ENCODE results near the gene PEAK3.
A peak's percentile ranks its signal among the peaks of the same experiment; 100 is the strongest.

PEAK3 gene

DNA sequence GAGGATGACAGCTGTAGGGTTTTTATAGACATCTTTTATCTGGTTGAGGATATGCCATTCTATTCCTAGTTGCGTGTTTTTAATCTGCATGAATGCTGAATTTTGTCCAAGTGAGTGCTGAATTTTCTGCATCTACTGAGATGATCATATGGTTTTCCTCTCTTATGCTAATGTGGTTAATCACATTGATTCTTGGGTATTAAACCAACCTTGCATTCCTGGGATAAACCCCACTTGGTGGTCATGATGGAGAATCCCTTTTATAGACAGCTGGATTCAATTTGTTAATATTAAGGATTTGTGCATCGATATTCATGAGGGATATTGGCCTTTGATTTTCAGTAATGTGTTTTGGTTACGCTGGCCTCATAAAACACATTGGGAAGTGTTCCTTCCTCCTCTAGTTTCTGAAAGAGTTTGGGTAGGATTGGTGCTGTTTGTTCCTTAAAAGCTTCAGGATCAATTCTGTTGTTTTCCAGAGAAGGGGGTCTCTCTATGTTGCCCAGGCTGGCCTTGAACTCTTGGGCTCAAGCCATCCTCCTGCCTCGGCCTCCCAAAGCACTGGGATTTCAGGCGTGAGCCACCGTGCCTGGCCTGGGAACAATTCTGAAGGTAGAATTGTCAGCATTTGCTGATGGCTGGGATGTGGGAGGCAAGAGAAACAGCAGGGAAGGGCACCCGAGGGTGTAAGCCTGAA, 33.3 kb upstream of the PEAK3 start:
- no peak for DNase-seq

DNA sequence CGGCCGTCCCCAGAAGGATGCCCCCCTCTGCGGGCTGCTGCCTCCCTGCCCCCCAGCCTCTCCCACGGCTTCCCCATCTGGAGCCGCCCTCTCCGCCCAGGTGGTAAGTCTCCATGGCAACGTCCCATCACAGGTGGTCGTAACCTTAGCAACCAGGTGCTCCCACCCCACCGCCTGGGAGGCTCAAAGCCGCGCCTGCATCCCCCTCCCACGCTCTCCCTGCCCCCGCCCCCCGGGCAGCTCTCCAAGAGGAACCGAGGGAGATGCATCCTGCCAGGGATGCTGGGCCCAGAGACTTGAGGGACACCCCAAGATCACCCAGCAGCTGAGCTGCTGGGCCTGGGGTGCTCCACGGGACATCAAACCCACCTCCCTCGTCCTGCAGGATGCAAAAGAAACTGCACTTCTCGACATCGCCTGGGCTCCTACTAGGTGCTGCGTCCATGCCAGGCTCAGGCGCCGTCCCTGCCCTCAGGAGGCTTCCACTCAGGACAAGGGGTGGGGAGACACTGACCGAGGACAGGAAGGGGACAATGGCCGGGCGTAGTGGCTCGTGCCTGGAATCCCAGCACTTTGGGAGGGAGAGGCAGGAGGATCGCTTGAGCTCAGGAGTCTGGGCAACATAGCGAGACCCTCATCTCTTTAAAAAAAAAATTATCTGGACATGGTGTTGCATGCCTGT, 31.0 kb upstream of the PEAK3 start:
- no peak for DNase-seq

DNA sequence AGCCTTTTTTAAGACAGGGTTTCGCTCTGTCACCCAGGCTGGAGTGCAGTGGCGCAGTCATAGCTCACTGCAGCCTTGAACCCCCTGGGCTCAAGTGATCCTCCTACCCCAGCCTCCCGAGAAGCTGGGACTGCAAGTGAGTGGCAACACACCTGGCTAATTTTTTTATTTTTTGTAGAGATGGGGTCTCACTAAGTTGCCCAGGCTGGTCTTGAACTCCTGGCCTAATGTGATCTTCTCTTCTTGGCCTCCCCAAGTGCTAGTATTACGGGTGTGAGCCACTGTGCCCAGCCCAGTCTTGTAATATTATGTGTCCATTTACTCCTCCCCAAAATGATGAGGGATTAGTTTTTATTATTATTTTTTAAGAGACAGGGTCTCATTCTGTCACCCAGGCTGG, 29.1 kb upstream of the PEAK3 start:
- no peak for DNase-seq

DNA sequence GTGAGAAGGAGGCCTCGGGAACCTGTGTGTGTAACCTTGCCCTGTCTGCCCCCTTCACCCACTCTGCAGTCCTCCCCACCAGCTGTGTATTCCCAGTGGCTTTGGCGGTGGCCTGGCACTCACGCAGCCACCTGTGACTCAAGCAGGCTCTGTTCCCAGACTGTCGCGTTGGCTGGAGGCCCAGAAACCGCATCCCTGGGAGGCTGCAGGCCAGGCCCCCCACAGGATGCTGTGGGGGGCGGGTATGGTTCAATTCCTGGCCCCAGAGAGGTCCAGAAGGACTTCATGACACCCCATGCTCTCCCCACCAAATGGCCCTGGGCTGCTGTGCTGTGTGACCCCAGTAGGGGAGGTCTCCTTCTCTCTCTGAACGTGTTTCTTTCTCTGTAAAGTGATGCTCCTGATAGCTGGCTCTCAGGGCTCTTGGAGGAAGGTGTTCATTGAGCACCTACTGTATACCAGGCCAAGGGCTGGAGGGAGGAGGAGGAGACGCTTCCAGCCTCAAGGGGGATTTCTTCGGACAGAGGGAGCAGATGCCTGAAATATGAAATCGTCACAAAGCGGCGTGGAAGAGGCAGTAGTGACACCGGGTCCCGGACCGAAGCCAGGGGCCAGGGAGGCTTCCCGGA, 27.9 kb upstream of the PEAK3 start:
- peak; percentile 67 for DNase-seq

DNA sequence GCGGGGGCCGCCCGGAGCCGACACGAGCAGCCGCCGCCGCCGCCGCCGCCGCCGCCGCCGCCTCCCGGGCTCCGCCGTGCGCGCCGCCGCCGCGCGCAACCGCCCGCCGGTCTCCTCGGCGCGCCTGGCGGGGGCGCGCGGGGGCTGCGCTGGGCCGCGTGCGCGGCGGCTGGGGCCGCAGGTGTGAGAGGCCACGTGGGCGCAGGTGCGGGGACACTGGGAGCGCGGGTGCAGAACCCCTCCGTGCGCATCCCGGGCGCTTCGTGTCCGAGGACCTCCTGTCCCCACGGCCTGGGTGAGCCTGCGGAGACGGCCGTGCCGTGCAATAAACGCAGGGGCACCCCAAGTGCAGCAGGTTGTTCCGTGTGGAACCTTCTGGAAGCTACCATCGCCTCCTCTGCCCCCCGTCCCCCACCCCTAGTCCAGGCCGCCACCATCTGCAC, 26.2 kb upstream of the PEAK3 start, which contains the start of gene LINGO3:
Gene LINGO3, minus strand, starts transcription at position 41 of the 443 bp plus-strand sequence. CDS start 16,378 bp downstream, outside the sequence.
- DNase-seq: peak; percentile 20

DNA sequence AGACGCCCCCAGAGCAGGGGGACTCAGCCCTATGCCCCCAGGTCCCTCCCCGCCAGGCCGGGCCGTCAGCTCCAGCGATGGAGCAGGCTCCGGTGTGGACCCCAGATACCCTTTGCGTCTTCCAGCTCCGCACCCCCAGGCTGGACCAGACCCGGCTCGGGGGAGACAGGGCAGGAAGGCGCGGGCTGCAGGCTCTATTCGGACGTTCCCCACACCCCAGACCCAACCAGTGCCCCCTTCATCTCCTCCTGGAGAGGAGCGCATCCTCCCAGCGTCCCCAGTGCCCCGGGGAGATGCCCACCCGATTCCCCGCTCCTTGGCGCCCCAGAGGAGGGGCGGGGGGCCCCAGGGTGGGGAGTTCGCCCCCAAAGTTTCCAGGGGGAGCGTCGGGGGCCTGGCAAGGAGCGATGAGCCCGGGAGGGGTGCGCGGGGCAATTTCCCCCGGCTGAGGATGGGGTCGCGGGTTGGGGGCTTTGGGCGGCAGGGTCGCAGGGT, 25.6 kb upstream of the PEAK3 start:
- DNase-seq: no peak

DNA sequence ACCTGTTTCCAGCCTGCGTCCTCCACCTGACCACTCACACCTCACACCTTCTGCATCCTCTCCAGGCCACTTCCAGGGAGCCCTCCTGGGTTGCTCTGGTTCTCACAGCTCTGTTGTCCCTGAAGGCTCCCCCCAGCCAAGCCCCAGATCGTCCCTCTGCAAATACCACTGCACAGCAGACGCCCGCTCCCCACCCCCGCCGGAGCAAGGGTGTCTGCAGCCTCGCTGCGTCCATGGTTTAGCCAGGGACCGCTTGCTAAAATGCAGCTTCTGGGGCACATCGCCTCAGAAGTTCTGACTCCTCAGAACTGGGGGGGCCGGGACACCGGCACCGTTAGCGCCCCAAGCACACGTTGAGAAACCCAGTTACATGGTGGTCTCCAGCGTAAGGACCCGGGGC, 25.0 kb upstream of the PEAK3 start:
- DNase-seq: no peak

DNA sequence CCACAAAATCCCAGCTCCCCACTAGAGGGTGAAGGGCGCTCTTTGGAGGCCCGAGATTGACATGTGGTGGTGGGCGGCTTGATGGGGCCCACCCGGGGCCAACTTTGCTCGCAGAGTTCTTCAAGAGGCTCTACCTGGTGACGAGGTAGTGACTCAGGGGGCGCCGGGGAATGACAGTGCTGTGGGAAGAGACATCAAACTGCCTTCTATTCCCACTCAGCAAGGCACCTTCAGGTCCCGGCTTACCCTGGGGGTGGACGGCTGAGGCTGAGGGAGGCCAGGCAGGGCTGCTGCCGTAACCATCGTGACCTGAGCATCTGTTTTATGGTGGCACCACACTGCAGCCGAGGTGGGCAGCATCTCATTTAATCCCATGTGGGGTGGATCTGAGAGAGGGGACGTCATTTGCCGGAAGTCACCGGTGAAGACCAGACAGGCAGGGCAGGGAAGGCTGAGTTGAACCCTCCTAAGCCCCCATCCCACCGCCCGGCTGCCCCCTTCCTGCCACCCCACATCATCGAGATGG, 24.4 kb upstream of the PEAK3 start:
- no peak for DNase-seq

DNA sequence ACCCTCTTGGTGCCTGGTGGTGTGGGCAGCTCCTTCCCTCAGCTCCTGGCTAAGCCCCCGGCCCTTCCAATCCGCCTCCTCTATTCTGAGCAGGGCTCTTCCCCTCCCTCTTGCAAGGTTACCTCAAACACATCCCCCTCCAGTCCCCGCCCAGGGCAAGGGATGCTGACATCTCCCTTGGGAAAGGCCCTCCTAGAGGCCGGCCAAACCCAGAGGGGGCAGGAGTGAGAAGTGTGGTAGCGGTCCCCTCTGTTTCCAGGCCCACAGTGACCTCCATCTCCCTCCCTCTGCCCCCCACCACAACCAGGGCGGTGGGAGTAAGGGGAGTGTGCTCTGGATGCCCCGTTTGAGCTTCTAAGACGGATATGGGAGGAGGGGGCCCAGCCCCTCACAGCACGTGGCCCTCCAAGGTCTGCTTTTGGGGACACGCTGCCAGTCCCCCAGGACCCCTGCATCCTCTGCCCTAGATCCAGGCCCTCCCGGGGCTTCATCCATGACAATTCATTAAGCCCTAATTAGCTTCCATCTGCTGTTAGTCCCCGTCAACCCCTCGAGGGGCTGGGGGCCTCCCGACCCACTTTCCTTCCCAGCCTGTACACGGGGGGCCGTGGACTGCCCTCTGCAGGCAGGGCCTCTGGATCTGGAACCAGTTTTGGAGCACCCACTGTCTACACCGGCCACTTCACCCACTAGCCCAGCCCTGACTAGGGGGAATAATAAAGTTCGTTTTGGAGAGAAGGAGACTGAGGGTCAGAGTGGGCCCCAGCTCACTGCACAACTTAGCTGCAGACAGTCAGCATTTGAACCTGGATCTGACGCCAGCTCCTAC, 23.7 kb upstream of the PEAK3 start:
- DNase-seq: no peak

DNA sequence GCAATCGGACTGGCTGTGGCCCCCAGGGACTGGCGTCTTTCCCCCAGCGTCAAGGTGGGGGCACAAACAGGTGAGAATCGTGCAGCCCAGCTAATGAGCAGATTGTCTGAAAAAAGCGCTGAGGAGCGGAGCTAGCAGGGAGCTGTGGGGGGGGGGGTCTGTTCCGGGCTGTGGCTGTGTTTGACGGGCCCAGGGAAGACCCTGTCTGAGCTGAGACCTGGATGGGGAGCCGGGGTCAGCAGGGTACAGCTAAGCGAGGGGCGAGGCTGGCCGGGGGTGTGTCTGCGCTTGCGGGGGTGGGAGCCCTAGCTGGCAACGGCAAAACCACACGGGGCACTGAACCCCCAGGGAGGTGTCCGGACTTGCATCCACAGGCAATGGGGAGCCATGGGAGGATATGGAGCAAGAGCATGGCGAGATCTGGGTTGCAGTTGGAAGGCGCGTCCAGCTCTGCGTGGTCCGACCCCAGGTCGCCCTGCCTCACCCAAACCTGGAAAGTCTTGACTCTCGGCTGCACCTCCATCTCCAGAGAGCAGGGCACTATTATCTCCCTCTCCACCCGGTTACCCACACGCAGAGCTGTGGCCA, 21.3 kb upstream of the PEAK3 start:
- no peak for DNase-seq

DNA sequence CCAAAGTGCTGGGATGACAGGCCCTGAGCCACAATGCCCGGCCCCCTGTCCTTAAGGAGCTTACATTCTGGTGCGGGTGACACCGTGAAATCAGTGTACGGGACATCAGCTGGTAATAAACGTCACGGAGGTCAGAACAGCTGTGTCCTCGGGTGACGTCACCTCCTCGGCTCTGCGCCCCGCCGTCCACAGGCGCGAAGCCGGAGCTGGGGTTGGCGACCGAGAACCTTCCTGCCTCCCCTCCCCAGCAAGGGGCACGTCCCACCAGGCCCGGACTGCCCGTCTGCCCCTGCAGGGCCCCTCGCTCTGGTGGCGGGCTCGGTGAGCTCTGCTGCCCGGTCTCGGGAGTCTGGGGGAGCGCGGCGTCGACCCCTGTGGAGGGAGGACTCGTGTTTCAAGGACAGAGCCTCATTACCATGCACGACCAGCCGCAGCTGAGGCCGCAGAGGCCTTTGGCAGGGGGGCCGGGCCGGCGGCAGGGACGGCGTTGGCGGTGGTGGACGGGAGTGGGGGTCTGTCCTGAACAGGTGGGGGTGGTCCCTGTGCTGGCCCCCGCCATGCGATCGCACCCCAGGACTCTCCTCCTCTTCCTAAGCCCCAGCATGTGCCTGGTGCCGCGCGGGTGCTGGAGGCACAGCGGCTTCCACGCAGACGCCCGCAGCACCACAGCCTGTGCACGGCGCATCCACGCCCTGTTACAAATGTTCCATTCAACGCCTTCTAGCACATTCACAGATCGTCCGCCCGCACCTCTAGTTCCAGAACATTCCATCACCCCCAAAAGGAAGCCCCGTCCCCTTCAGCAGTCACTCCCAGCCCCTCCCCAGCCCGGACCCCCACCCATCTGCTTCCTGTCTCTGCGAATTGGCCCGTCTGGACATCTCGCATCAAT, 20.6 kb upstream of the PEAK3 start:
- DNase-seq: no peak

DNA sequence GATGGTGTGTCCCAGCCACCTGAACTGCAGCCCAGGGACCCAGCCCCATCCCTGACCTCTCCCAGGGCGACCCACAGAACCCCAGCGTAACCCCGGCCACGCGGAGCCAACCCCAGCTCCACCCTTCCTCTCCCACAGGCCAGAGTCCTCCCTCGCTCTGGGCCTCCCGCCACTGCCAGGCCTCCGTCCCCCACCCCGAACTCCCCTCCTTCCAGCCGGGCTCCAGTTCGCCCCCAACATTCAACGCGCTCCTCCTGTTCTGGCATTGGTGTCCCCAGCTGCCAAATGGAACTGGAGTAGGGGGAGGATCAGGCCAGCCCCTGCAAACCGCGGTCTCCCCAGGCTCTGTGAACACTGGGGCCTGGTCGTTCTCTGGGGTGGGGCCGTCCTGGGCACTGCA, 18.6 kb upstream of the PEAK3 start:
- no peak for DNase-seq

DNA sequence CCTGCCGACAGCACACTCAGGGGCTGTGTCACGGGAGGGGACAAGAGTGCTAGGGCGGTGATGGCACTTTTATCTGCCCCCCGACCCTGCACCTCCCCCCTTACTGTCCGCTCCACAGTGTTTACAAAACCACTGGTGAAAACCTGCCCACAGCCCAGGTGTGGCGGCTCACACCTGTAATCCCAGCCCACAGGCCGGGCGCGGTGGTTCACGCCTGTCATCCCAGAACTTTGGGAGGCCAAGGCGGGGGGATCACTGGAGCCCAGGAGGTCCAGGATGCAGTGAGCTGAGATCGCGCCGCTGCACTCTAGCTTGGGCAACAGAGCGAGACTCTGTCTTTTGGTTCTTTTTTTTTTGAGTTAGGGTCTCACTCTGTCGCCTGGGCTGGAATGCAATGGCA, 14.2 kb upstream of the PEAK3 start:
- DNase-seq: no peak

DNA sequence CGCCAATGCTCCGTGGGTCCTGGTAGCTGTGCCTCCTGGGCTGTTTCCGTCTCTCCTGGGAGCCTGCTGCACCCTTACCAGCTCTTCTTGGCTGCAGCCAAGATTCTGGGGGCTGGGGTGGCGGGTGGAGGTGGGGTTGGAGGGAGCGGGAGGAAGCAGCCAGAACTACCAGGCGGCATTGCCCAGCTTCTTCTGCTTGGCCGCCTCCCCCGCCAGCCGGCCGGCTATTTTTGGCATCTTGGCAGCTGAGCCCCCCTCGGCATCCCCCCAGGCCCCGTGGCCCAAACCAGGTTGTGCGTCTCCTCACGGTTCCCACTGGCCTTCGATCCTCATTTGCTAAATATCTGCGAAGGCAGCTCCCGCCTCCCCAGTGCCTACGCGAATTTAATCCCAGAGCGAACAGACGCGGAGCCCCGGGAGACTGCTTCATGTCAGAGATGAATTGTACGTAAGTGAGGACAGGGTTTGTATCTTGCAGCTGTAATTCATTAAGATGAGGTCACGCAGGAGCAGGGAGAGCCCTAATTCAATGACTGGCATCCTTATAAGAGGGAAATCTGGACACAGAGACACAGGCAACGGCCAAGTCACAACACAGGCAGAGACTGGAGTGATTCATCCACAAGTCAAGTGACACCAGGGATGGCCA, 12.8 kb upstream of the PEAK3 start:
- DNase-seq: no peak

DNA sequence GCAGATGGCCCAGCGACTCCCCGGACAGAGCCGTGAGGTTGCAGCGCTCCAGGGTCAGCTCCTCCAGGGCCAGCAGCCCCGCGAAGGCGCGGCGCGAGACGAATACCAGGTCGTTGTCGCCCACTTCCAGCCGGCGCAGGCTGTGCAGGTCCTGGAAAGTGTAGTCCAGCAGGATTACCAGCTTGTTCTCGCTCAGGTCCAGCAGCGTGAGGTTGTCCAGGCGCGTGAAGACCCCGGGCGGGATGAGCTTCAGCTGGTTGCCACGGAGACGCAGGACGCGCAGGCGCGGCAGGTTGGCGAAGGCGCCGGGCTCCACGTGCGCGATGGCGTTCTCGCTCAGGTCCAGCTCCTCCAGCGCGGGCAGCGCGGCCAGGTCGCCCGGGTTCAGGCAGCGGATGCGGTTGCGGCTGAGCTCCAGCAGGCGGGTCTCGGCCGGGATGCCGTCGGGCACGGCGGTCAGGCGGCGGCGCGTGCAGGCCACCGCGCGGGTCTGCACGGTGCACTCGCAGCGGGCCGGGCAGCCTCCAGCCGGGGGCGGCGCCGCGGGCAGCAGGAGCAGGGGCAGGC, 9.3 kb upstream of the PEAK3 start:
- DNase-seq: no peak

DNA sequence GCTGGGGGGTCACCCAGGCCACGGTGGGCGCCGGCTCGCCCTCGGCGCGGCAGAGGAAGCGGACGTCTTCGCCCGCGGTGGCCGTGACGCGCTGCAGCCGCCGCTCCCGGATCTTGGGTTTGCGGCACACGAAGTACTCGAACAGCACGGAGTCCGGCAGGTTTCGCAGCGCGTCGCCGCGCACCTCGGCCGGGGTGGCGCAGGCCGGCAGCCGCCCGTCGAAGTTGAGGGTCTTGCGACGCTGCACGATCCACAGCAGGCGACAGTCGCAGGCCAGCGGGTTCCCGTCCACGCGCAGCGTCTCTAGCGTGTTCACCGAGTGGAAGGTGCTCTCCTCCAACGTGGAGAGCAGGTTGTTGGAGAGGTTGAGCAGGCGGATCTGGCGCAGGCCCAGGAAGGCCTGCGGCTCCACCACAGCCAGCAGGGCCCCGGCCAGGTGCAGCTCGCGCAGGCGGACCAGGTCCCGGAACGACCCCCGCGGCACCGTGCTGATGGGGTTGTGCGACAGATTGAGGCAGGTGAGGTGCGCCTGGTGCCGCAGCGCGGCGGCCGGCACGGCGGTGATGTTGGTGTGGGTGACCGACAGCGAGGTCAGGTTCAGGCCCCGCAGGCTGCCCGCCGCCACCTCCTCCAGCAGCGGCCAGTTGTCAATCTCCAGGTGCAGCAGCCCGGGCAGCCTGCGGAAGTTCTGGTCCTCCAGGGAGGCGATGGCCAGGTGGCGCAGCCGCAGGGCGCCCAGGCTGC, 8.6 kb upstream of the PEAK3 start:
- peak; percentile 49 for DNase-seq

DNA sequence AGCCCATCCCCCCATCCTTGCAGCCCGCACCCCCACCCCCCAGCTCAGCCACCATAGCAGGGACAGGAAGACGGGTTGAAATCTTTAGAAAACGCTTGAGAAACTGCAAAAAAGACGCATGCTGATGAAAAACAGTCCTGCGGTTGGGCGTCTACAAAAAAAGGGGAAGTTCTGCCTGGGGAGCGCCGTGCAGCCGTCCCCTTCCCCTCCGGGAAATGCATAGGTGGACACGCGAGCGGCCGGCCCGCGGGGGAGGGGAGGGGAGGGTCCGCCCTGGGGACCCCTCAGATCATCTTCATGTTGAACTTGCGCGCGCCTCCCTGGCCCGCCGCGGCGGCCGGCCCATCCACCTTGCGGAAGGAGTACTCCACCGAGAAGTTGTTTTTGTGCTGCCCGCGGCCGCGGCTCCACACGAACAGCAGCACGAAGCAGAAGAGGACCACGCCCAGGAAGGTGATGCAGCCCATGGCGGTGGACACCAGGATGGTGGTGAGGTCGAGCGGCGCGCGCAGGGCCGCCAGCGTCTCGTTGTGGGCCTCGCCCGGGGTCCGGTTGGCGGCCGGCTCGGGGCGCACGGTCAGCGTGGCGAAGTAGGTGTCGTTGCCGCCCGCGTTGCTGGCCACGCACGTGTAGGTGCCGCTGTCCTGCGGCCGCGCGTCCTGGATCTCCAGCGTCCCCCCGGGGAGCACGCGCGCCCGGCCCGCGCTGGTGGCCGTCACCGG, 7.9 kb upstream of the PEAK3 start:
- peak; percentile 43 for DNase-seq

DNA sequence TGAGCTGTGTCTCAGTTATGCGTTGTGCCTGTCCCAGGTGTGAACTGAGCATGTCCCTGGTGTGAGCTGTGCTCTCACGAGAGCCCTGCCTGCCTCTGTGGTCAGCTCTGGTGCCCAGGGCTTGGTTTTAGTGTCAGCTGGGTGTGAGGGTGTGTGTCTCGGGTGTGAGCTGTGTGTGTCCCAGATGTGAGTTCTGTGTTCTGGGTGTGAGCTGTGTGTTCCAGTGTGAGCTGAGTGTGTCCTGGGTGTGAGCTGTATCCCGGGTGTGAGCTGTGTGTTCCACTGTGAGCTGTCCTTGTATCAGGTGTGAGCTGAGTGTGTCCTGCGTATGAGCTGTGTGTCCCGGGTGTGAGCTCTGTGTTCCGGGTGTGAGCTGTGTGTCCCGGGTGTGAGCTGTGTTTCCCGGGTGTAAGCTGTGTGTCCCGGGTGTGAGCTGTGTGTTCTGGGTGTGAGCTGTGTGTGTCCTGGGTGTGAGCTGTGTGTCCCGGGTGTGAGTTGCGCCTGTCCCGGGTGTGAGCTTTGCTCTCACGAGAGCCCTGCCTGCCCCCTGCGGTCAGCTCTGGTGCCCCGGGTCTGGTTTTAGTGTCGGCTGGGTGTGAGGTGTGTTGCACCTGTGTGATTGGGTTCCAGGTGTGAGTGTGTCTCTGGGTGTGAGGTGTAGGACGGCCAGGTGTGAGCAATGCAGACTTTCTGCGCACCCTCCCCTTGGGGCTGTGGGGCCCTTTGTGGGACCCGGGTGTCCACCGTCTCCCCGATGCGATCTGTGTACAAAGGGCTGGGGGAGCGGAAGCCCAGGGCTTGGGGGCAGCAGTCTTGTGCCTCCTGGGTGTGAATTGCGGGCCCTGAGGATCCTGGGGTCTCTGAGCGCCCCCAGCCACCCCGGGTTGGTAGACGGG, 7.1 kb upstream of the PEAK3 start:
- DNase-seq: no peak
